WTC11 (cell line): ENCODE results near the gene TKTL1. TPM values are rescaled to one million over a fixed set of nuclear protein-coding genes. Genes with fewer than 3 reads are reported as not detected.

ENCODE experiments used
- ATAC-seq: fragments of 200-7000 bp; cut with Tn5 transposase; 2 replicates; pipeline ENCODE4 v1.10.0; 2021; ENCODE audit warnings: mild to moderate bottlenecking, moderate library complexity
- CTCF ChIA-PET: fragments of 300-600 bp; sonication (Branson Sonifier 250); formaldehyde crosslinking; loops from one replicate; lab custom pipeline; 2021; ENCODE audit warnings: antibody characterized with exemption; lab: Charles Lee
- POLR2A ChIA-PET: fragments of 350-600 bp; sonication (Branson Sonifier 250); formaldehyde crosslinking; loops from one replicate; lab custom pipeline; 2021; ENCODE audit warnings: antibody characterized with exemption; lab: Charles Lee
- DNase-seq: peaks from one replicate; pipeline ENCODE4 v3.0.0; 2021; ENCODE audit warnings: low spot score
- H3K27ac Mint-ChIP-seq: 2 replicates; pipeline ENCODE4 v1.8.0; 2021; ENCODE audit warnings: mixed read lengths
- H3K27me3 Mint-ChIP-seq: 2 replicates; pipeline ENCODE4 v1.8.0; 2021; ENCODE audit warnings: low read depth, mild to moderate bottlenecking, moderate library complexity, mixed read lengths
- H3K36me3 Mint-ChIP-seq: 2 replicates; pipeline ENCODE4 v1.8.0; 2021; ENCODE audit warnings: mixed read lengths
- H3K4me1 Mint-ChIP-seq: 2 replicates; pipeline ENCODE4 v1.8.0; 2022; ENCODE audit warnings: mixed read lengths
- H3K4me3 Mint-ChIP-seq: 2 replicates; pipeline ENCODE4 v1.8.0; 2021; ENCODE audit warnings: mild to moderate bottlenecking, moderate library complexity, mixed read lengths
- H3K9me3 Mint-ChIP-seq: 2 replicates; pipeline ENCODE4 v1.8.0; 2021; ENCODE audit warnings: mixed read lengths
- AFF4 ChIP-seq: sonication (generic); formaldehyde crosslinking; IDR thresholded peaks from 2 replicates; pipeline ENCODE4 v1.8.1; 2023; ENCODE audit warnings: mild to moderate bottlenecking, missing genetic modification reagents, borderline replicate concordance
- AR ChIP-seq: fragments of 250-450 bp; sonication (Bioruptor Pico); IDR thresholded peaks from 2 replicates; pipeline ENCODE4 v1.9.0; 2021; ENCODE audit warnings: mild to moderate bottlenecking
- ATF2 ChIP-seq: sonication (generic); formaldehyde crosslinking; IDR thresholded peaks from 2 replicates; pipeline ENCODE4 v1.8.1; 2022; ENCODE audit warnings: low read depth, missing genetic modification reagents, borderline replicate concordance
- CREM ChIP-seq: sonication (generic); formaldehyde crosslinking; IDR thresholded peaks from 2 replicates; pipeline ENCODE4 v1.8.1; 2022; ENCODE audit warnings: mild to moderate bottlenecking, missing genetic modification reagents, moderate library complexity
- JAZF1 ChIP-seq: fragments of 250-450 bp; sonication (Bioruptor Pico); IDR thresholded peaks from 2 replicates; pipeline ENCODE4 v1.9.0; 2021; ENCODE audit warnings: moderate library complexity, mild to moderate bottlenecking, inconsistent platforms
- NFATC4 ChIP-seq: fragments of 250-450 bp; sonication (Bioruptor Pico); IDR thresholded peaks from 2 replicates; pipeline ENCODE4 v1.9.0; 2021; ENCODE audit warnings: mild to moderate bottlenecking
- NFE2L1 ChIP-seq: sonication (generic); formaldehyde crosslinking; IDR thresholded peaks from 2 replicates; pipeline ENCODE4 v1.8.1; 2023; ENCODE audit warnings: missing genetic modification reagents
- NR1H2 ChIP-seq: sonication (generic); formaldehyde crosslinking; IDR thresholded peaks from 2 replicates; pipeline ENCODE4 v1.9.0; 2021; ENCODE audit warnings: mild to moderate bottlenecking, moderate library complexity, missing genetic modification reagents
- PRDM15 ChIP-seq: sonication (generic); formaldehyde crosslinking; IDR thresholded peaks from 2 replicates; pipeline ENCODE4 v1.8.0; 2022; ENCODE audit warnings: missing genetic modification reagents
- RORB ChIP-seq: fragments of 250-450 bp; sonication (Bioruptor Pico); IDR thresholded peaks from 2 replicates; pipeline ENCODE4 v1.9.0; 2021; ENCODE audit warnings: mild to moderate bottlenecking
- TP53 ChIP-seq: sonication (generic); formaldehyde crosslinking; IDR thresholded peaks from 2 replicates; pipeline ENCODE4 v1.8.1; 2023; ENCODE audit warnings: mild to moderate bottlenecking, missing genetic modification reagents
- USF2 ChIP-seq: sonication (generic); formaldehyde crosslinking; IDR thresholded peaks from 2 replicates; pipeline ENCODE4 v1.8.1; 2023; ENCODE audit warnings: mild to moderate bottlenecking, missing genetic modification reagents, moderate library complexity
- ZNF121 ChIP-seq: sonication (generic); formaldehyde crosslinking; IDR thresholded peaks from 2 replicates; pipeline ENCODE4 v1.8.0; 2023; ENCODE audit warnings: missing genetic modification reagents
- ZNF425 ChIP-seq: fragments of 250-450 bp; sonication (Bioruptor Pico); conservative IDR thresholded peaks from 2 replicates; pipeline ENCODE4 v1.9.0; 2021; ENCODE audit warnings: mild to moderate bottlenecking
- total RNA-seq: library from RNA; stranded (reverse); gene quantifications from 3 replicates; pipeline ENCODE4 v1.2.3, GENCODE V29; 2021

The TKTL1 gene
- total RNA-seq, 1 experiment from 2014 or later = 0.46 TPM

GRCh38 chrX:154372612-154373022 is 77.0 kb downstream of the TKTL1 start:
- ATAC-seq = no peak
- CTCF ChIA-PET = interaction anchor here (0.5 to 3.0 kb wide), 24 partner anchors 10 to 425 kb away, joined by 3 to 43 read pairs (median 6); partner anchors contain the start of genes ATP6AP1, DNASE1L1, IKBKG and PLXNA3
- Mint-ChIP-seq H3K4me3 (peak overlapping the region; percentile 56), H3K27me3 (peaks cover 11% of the 10 kb centered on the region), H3K9me3 (no peaks in the 10 kb centered on the region), H3K27ac (no peak overlapping the region), H3K36me3 (peaks cover 10% of the 10 kb centered on the region), H3K4me1 (peaks cover 11% of the 10 kb centered on the region)
- DNase-seq = no peak
- TF ChIP-seq ZNF425 (CRISPR knock-in tag) (no peak), NR1H2 (no peak), TP53 (CRISPR knock-in tag) (no peak), PRDM15 (CRISPR knock-in tag) (no peak), AFF4 (CRISPR knock-in tag) (no peak), CREM (CRISPR knock-in tag) (no peak), NFATC4 (CRISPR knock-in tag) (no peak), JAZF1 (CRISPR knock-in tag) (no peak), AR (CRISPR knock-in tag) (no peak), NFE2L1 (CRISPR knock-in tag) (no peak), ATF2 (CRISPR knock-in tag) (no peak), RORB (CRISPR knock-in tag) (no peak), ZNF121 (CRISPR knock-in tag) (no peak), USF2 (CRISPR knock-in tag) (no peak)
- POLR2A ChIA-PET = interaction anchor here (1.1 to 2.0 kb wide), 5 partner anchors 8 to 118 kb away, joined by 4 to 10 read pairs (median 7); partner anchors contain the start of genes RPL10 and SLC10A3
